AG10803 (cell line): ENCODE measurements around the gene CENPC.

Experiments used
- DNase-seq: peaks from one replicate; pipeline ENCODE4 v3.0.0; 2010; ENCODE audit warnings: low read depth
- H3K4me3 ChIP-seq: 2 replicates; pipeline ENCODE4 v1.5.1; 2011; ENCODE audit warnings: mild to moderate bottlenecking, low read length, control low read depth
- CTCF ChIP-seq: conservative IDR thresholded peaks from 2 replicates; pipeline ENCODE4 v1.5.1; 2011; ENCODE audit warnings: mild to moderate bottlenecking, low read length, control low read depth, inconsistent platforms

CENPC gene

DNA sequence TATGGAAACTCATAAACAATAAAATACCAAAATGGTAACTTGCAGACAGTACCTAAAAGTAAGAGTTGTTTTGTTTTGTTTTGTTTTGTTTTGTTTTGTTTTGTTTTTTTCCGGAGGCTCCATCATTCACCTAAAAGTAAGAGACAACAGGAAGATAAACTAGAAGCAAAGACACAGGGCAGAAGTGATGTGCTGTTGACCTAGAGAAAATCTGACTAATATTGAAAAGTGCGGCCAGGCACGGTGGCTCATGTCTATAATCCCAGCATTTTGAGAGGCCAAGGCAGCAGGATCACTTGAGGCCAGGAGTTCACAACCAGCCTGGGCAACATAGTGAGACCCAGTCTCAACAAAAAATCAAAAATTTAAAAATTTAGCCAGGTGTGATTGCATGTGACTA is 5.6 kb upstream of the CENPC start:
- H3K4me3 ChIP-seq, result no peak overlapping the region
- DNase-seq, result no peak
- no peak for TF ChIP-seq CTCF

GRCh38 chr4:67550451-67550850 is 5.1 kb upstream of the CENPC start:
- no peak overlapping the region for H3K4me3 ChIP-seq
- no peak for DNase-seq
- no peak for TF ChIP-seq CTCF

DNA sequence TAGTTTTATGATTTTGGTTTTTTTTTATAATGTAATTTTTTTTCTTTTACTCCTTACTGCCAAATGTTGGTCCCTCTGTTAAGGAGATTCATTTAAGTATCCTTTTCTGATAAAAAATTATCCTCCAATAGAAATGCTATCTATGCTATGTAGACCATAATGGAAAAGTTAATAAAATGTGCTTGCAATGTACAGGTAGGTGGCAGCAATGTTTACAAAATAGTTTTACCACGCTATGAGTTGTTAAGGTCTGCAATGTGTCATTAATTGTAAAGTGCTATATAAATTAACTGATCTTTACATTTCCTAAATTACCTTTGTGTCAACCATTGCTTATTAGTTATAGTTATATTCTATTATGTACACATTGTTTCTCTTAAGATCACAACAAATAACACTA is 3.8 kb upstream of the CENPC start:
- no peak for DNase-seq
- no peak overlapping the region for H3K4me3 ChIP-seq

GRCh38 chr4:67546971-67547370 is 1.7 kb upstream of the CENPC start:
- no peak for DNase-seq
- TF ChIP-seq CTCF, result no peak
- H3K4me3 ChIP-seq, result no peak overlapping the region

More for the DNA sequence above, 3.8 kb upstream of the CENPC start:
- peak; percentile 16; the same call in 1 of the 2 replicates for TF ChIP-seq CTCF

DNA sequence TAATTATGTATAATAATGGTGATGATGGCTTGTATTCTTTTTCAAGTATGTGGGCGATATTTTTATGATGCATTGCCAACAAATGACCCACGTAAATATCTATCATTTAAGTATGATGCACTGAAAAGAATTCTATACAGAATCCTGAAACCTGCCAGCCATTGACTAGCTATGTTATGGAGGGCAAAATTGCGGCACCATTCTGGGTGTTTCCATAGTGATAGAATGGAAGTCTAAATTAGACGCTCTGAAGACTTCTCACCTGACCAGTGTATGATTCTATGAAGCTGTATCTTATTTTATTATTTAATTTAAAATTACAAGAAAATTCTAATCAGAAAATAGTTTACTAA is 677 bp upstream of the CENPC start:
- H3K4me3 ChIP-seq, result peak overlapping the region; percentile 76
- DNase-seq, result no peak
- TF ChIP-seq CTCF, result no peak

- DNase-seq, result peak; percentile 22
- TF ChIP-seq CTCF, result no peak
Measured at GRCh38 chr4:67542076-67542475, 3.2 kb downstream of the CENPC start.

GRCh38 chr4:67539830-67540229 is 5.5 kb downstream of the CENPC start:
- DNase-seq, result no peak
- no peak for TF ChIP-seq CTCF
- no peak overlapping the region for H3K4me3 ChIP-seq

More at GRCh38 chr4:67542076-67542475, 3.2 kb downstream of the CENPC start:
- no peak overlapping the region for H3K4me3 ChIP-seq
